Large intestine (tissue), 3 donors: Measurements from ENCODE around the gene ELOF1. TPM values are rescaled to one million over a fixed set of nuclear protein-coding genes. Genes with fewer than 3 reads are reported as not detected.

Experiments used
- DNase-seq, 2 donors: peaks; one replicate each; pipeline versions ENCODE4 v3.0.0 to v3.0.0-alpha.2; 2013
- H3K27ac ChIP-seq: one replicate; pipeline ENCODE4 v1.5.1; 2013; ENCODE audit warnings: low read length
- H3K27me3 ChIP-seq: 2 replicates; pipeline ENCODE4 v1.6.1; 2013; ENCODE audit warnings: low read length; ENCODE audit not compliant: control insufficient read depth, insufficient read depth
- H3K36me3 ChIP-seq: 2 replicates; pipeline ENCODE4 v1.6.1; 2013; ENCODE audit warnings: low read length; ENCODE audit not compliant: control insufficient read depth, insufficient read depth
- H3K4me1 ChIP-seq: one replicate; pipeline ENCODE4 v1.6.1; 2013; ENCODE audit warnings: low read length; ENCODE audit not compliant: control insufficient read depth, insufficient read depth
- H3K4me3 ChIP-seq: one replicate; pipeline ENCODE4 v1.5.1; 2013; ENCODE audit warnings: low read length
- H3K9me3 ChIP-seq: one replicate; pipeline ENCODE4 v1.6.1; 2013; ENCODE audit warnings: mild to moderate bottlenecking, low read depth, low read length, moderate library complexity; ENCODE audit not compliant: control insufficient read depth
- whole genome bisulfite sequencing: methylation state at CpG from one replicate; pipeline ENCODE4 v1.1.5; 2013; ENCODE audit warnings: low lambda C conversion rate; ENCODE audit not compliant: insufficient coverage; 5-methylcytosine and 5-hydroxymethylcytosine counted together
- polyA plus RNA-seq: library from polyadenylated mRNA; unstranded; fragments of 120-200 nt; gene quantifications from one replicate; pipeline ENCODE4 v1.2.1, GENCODE V29; 2013

ELOF1 gene
- polyA plus RNA-seq, 1 donor: 44.7 TPM

- peak; percentile 63 to 71 for DNase-seq
- Histone ChIP-seq H3K27me3 (peaks cover 22% of the 10 kb centered on the region), H3K27ac (peak within 1 kb of the TSS; percentile 63), H3K4me3 (peak within 1 kb of the TSS; percentile 34), H3K4me1 (peaks cover 4% of the 10 kb centered on the region), H3K36me3 (no peaks in the 10 kb centered on the region), H3K9me3 (peaks cover 2% of the 10 kb centered on the region)
- no CpG with 5 or more reads among the region's 21 CpGs for WGBS
Observed at GRCh38 chr19:11538232-11539036, 20.6 kb downstream of the ELOF1 start, which contains the start of gene CNN1. Gene CNN1 (plus strand): TSS chr19:11538851. CDS start chr19:11538928, 77 bp downstream.

DNA sequence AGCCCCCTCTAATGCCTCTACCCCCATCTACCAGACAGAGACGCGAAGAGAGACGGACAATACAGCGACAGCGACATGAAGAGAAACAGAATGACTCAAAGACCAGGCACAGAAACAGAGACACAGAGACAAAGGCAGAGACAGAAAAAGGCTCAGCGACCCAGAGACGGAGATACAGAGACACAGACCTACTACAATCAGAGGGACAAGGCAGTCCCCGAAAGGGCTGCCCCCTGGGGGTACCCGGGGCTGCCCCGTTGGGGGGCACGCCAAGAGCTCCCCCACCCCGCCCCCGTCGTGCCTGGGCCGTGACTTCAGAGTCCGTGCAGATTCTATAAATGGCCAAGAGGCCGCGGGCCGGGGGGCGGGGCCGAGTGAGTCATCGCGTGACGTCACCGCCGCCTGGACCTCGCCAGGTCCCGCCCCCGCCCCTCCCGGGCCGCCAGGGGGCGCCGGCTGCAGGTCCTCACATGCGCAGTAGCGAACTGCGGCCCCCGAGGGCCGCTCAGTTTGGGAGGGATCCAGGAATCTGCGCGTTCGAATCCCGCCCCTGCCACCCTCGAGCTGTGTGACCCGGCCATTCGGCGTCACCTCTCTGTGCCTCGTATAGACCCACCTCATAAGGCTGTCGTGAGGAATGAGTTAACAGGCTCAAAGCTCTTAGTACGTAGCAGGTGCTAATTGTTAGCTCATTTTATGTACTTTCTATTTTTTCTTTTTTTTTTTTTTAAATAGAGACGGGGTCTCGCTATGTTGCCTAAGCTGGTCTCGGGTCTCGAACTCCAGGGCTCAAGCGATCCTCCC is 23.0 kb downstream of the ELOF1 start:
- Histone ChIP-seq H3K4me3 (peak overlapping the region; percentile 31), H3K27me3 (peaks cover 22% of the 10 kb centered on the region)

DNA sequence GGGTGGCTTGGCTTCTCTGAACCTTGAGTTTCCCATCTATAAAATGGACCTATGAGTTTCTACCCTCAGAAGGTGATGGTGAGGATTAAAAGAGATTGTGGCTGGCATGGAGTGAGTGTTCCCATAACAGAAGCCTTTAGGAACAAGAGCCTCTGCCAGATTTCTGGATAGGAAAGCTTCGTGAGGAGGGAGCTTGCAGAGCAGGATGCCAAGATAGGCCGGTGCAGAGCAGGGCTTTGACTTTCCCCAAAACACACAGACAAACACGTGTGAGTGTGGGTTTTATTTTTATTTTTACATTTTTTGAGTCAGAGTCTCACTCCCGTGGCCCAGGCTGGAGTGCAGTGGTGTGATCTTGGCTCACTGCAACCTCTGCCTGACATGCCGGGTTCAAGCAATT is 24.1 kb downstream of the ELOF1 start:
- Histone ChIP-seq H3K4me3 (no peak overlapping the region), H3K9me3 (peaks cover 2% of the 10 kb centered on the region), H3K4me1 (peaks cover 4% of the 10 kb centered on the region), H3K36me3 (no peaks in the 10 kb centered on the region), H3K27me3 (peaks cover 18% of the 10 kb centered on the region), H3K27ac (no peak overlapping the region)
- no CpG with 5 or more reads among the region's 5 CpGs for WGBS
- no peak for DNase-seq

More for the DNA sequence above, 23.0 kb downstream of the ELOF1 start:
- peak overlapping the region; percentile 27 for H3K27ac ChIP-seq
- DNase-seq: peak; percentile 86
- no CpG with 5 or more reads among the region's 54 CpGs for WGBS
- no peaks in the 10 kb centered on the region for H3K36me3 ChIP-seq
- H3K9me3 ChIP-seq: peaks cover 2% of the 10 kb centered on the region
- H3K4me1 ChIP-seq: peaks cover 4% of the 10 kb centered on the region

DNA sequence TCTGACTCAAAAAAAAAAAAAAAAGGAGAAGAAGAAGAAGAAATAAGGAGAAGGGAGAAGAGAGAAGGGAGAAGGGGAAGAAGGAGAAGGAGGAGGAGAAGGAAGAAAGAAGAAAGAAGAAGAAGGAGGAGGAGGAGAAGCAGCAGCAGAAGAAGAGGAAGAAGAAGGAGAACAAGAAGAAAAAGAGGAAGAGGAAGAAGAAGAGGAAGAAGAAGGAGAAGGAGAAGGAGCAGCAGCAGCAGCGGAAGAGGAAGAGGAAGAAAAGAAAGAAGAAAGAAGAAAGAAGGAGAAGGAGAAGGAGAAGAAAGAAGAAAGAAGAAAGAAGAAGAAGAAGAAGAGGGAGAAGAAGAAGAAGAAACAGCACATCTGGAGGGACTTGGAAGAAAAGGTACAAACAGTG is 24.5 kb downstream of the ELOF1 start:
- no peaks in the 10 kb centered on the region for H3K9me3 ChIP-seq
- peaks cover 4% of the 10 kb centered on the region for H3K4me1 ChIP-seq
- H3K27ac ChIP-seq: no peak overlapping the region
- H3K4me3 ChIP-seq: no peak overlapping the region
- WGBS: 80% methylated on average over 1 of the region's 1 CpG
- peaks cover 15% of the 10 kb centered on the region for H3K27me3 ChIP-seq
- H3K36me3 ChIP-seq: no peaks in the 10 kb centered on the region
- no peak for DNase-seq

GRCh38 chr19:11530432-11530831 is 28.6 kb downstream of the ELOF1 start:
- peak; percentile 78 to 79 for DNase-seq
- H3K4me3 ChIP-seq: no peak overlapping the region
- H3K9me3 ChIP-seq: no peaks in the 10 kb centered on the region
- no peaks in the 10 kb centered on the region for H3K36me3 ChIP-seq
- no peak overlapping the region for H3K27ac ChIP-seq
- H3K27me3 ChIP-seq: no peaks in the 10 kb centered on the region
- WGBS: no CpG with 5 or more reads among the region's 9 CpGs
- H3K4me1 ChIP-seq: peaks cover 11% of the 10 kb centered on the region

DNA sequence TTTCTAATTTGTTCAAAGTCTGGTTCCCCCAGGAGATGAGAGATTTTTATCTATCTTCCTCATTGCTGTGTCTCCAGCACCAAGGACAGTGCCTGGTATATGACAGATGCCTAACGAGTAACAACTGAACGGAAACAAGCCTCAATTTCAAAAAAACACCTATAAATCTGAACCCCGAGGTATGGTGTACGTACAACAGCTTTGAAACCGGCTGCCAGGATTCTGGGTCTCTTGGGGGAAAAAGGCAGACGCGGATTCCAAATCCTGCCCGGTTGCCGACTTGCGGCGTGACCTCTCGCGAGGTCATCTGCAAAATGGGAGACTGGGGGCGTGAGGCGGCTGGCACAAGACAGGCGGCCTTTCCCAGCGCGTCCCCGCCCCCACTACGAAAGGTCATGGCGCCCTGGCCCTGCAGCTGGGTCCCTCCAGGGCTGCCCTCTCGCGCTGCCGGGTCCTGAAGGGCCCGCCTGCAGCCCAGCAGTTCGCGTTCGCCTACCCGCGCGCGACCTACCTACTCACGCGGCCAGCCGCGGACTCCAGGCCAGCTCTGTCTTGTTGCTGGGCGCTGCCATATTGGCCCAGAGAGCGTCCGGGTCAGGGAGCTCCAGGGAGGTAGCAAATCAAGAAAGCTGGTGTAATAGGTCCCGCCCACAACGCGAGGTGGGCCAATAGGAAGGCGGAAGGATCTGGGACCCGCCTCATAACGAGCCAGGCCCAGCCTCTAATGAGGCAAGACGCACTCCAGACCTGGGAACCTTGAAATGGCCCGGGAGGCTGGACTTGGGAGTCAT is 30.3 kb downstream of the ELOF1 start, which contains the start of gene ECSIT:
ECSIT (minus strand) TSS at position 584 of the 791 bp plus-strand sequence. CDS start 9,964 bp downstream, outside the sequence.
- WGBS: no CpG with 5 or more reads among the region's 47 CpGs
- peaks cover 10% of the 10 kb centered on the region for H3K4me1 ChIP-seq
- DNase-seq: peak; percentile 98 to 99
- peak within 1 kb of the TSS; percentile 94 for H3K27ac ChIP-seq
- H3K36me3 ChIP-seq: peaks cover 2% of the 10 kb centered on the region
- peak within 1 kb of the TSS; percentile 99 for H3K4me3 ChIP-seq
- H3K9me3 ChIP-seq: no peaks in the 10 kb centered on the region
- H3K27me3 ChIP-seq: no peaks in the 10 kb centered on the region

DNA sequence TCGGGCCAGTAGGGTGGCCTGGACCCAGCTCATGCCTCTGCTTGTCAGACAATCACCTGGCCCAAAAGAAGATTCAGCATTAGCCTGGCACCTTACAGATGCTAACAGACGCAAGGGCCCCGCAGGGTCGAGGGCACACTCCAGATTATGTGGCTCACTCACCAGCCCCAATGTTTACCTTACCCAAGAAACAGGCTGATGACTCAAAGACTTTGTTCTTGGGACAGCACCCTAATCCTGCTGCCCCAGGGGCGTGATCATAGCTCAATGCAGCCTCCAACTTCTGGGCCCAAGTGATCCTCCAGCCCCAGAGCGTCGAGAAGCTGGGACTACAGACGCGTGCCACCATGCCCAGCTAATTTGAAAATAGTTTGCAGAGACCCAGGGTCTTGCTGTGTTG is 39.9 kb downstream of the ELOF1 start:
- no peak overlapping the region for H3K27ac ChIP-seq
- H3K36me3 ChIP-seq: peaks cover 29% of the 10 kb centered on the region
- no peaks in the 10 kb centered on the region for H3K4me1 ChIP-seq
- H3K27me3 ChIP-seq: no peaks in the 10 kb centered on the region
- no CpG with 5 or more reads among the region's 9 CpGs for WGBS
- H3K9me3 ChIP-seq: no peaks in the 10 kb centered on the region
- no peak for DNase-seq
- no peak overlapping the region for H3K4me3 ChIP-seq

- H3K9me3 ChIP-seq: no peaks in the 10 kb centered on the region
- no peak overlapping the region for H3K27ac ChIP-seq
- no peak for DNase-seq
- peaks cover 49% of the 10 kb centered on the region for H3K36me3 ChIP-seq
- H3K4me3 ChIP-seq: no peak overlapping the region
- no CpG with 5 or more reads among the region's 20 CpGs for WGBS
- no peaks in the 10 kb centered on the region for H3K4me1 ChIP-seq
- no peaks in the 10 kb centered on the region for H3K27me3 ChIP-seq
Observed at GRCh38 chr19:11513946-11514345, 45.1 kb downstream of the ELOF1 start.

DNA sequence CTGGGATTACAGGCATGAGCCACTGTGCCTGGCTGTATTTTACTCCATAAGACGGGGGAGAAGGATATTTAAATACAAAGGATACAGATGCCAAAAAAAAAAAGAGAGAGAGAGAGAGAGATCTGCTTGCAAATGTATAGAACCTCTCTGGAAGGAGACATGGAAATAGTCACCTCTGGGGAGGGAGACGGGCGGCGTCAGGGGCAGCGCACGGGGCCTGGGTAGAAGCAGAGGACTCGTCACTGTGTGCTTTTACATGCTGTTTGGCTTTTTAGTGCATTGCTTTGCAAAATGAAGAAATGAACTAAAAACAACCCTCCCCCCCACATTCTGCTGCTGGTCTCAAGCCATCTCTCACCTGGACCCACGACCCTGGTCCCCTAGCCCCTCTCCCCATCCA is 48.6 kb downstream of the ELOF1 start:
- peaks cover 4% of the 10 kb centered on the region for H3K4me1 ChIP-seq
- H3K27me3 ChIP-seq: no peaks in the 10 kb centered on the region
- H3K9me3 ChIP-seq: no peaks in the 10 kb centered on the region
- no peak overlapping the region for H3K27ac ChIP-seq
- WGBS: no CpG with 5 or more reads among the region's 8 CpGs
- H3K4me3 ChIP-seq: no peak overlapping the region
- no peak for DNase-seq
- H3K36me3 ChIP-seq: peaks cover 38% of the 10 kb centered on the region
